OCI-LY7 (cell line): ENCODE results near the gene UACA.

Experiments used
- CTCF ChIP-seq: fragments of 200-600 bp; sonication (generic); conservative IDR thresholded peaks from 2 replicates; pipeline ENCODE4 v1.5.1; 2014; ENCODE audit warnings: mild to moderate bottlenecking, antibody characterized with exemption, low read length, moderate library complexity, mixed read lengths
- EZH2phosphoT487 ChIP-seq: fragments of 200-600 bp; sonication (generic); IDR thresholded peaks from 2 replicates; pipeline ENCODE4 v1.6.1; 2018; ENCODE audit warnings: low read depth, borderline replicate concordance, mild to moderate bottlenecking, mixed run types, antibody characterized with exemption, low read length, moderate library complexity, mixed read lengths

GRCh38 chr15:70762469-70763119, 764 bp downstream of the UACA start:
- TF ChIP-seq CTCF (no peak), EZH2phosphoT487 (no peak)
